Measurements from ENCODE around the gene GPR55. TPM values are rescaled to one million over a fixed set of nuclear protein-coding genes. Genes with fewer than 3 reads are reported as not detected.

Gene GPR55
- total RNA-seq, 1 experiment from 2014 or later, result not detected

DNA sequence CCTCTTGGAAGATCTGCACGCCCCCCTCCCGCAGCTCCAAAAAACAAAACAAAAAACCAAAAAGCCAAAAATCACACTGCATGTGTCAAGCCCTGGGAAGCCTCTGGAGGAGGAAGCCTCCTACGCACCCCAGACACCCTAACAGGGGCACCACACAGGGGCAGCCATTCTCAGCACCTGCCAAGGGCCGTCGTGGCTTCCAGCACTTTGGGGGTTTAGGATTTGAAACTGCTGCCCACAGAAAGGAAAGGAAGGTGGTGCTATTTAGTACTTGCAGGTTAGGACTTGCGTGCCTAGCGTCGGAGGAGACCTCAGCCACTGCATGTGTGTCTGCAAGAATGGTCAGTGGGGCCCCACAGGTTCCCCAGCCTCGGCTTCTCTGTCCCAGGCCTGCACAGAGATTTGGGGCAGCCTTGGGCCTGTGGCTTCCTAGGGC is 419 bp upstream of the GPR55 start:
- Mint-ChIP-seq H3K36me3 (ENCODE audit: insufficient read depth, unreplicated experiment) (no peaks in the 10 kb centered on the region), H3K4me1 (ENCODE audit: low read depth, unreplicated experiment) (no peaks in the 10 kb centered on the region), H3K27me3 (ENCODE audit: unreplicated experiment) (peaks cover 79% of the 10 kb centered on the region), H3K4me3 (ENCODE audit: low read depth, unreplicated experiment) (no peak overlapping the region), H3K9me3 (ENCODE audit: low read depth, unreplicated experiment) (no peaks in the 10 kb centered on the region), H3K27ac (ENCODE audit: unreplicated experiment) (no peak overlapping the region)
- CTCF ChIA-PET, result interaction anchor here (1.4 kb wide), 1 partner anchor 101 kb away, joined by 5 read pairs; no protein-coding TSS in a partner anchor
- TF ChIP-seq, protein P1, sequence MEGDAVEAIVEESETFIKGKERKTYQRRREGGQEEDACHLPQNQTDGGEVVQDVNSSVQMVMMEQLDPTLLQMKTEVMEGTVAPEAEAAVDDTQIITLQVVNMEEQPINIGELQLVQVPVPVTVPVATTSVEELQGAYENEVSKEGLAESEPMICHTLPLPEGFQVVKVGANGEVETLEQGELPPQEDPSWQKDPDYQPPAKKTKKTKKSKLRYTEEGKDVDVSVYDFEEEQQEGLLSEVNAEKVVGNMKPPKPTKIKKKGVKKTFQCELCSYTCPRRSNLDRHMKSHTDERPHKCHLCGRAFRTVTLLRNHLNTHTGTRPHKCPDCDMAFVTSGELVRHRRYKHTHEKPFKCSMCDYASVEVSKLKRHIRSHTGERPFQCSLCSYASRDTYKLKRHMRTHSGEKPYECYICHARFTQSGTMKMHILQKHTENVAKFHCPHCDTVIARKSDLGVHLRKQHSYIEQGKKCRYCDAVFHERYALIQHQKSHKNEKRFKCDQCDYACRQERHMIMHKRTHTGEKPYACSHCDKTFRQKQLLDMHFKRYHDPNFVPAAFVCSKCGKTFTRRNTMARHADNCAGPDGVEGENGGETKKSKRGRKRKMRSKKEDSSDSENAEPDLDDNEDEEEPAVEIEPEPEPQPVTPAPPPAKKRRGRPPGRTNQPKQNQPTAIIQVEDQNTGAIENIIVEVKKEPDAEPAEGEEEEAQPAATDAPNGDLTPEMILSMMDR (IDR thresholded peaks at IDR 0.05; ENCODE audit: unreplicated experiment), result no peak
- no TSS peak for BruUV-seq (replicated peaks)
- DNase-seq, result no peak
- intact Hi-C loops (cut with micrococcal nuclease; ENCODE audit: unreplicated experiment), result no loop called here

DNA sequence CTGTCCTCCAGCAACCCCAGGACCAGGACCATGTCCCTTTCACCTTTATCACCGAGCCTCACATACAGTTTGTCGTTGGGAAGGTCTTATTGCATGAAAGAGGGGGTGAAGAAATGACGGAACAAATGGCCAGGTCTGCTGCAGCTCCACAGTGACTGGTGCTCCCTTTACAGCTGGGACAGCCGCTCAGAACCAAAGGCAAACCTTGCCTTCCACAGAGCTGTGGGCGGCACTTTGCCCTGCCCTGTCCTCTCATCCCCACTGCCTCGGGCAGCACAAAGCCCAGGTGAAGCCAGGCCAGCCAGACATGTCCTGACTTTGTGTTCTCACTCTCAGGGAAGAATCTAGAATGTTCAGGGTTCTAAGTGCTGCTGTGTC is 961 bp downstream of the GPR55 start:
- TF ChIP-seq, protein P1 (IDR thresholded peaks at IDR 0.05; ENCODE audit: unreplicated experiment), result no peak
- BruUV-seq (replicated peaks), result no TSS peak
- intact Hi-C loops (cut with micrococcal nuclease; ENCODE audit: unreplicated experiment), result no loop called here
- CTCF ChIA-PET, result interaction anchor here (1.4 kb wide), 1 partner anchor 100 kb away, joined by 5 read pairs; no protein-coding TSS in a partner anchor
- Mint-ChIP-seq H3K36me3 (ENCODE audit: insufficient read depth, unreplicated experiment) (no peaks in the 10 kb centered on the region), H3K9me3 (ENCODE audit: low read depth, unreplicated experiment) (no peaks in the 10 kb centered on the region), H3K27ac (ENCODE audit: unreplicated experiment) (no peak overlapping the region), H3K4me3 (ENCODE audit: low read depth, unreplicated experiment) (no peak overlapping the region), H3K27me3 (ENCODE audit: unreplicated experiment) (peaks cover 81% of the 10 kb centered on the region), H3K4me1 (ENCODE audit: low read depth, unreplicated experiment) (no peaks in the 10 kb centered on the region)
- DNase-seq, result no peak

DNA sequence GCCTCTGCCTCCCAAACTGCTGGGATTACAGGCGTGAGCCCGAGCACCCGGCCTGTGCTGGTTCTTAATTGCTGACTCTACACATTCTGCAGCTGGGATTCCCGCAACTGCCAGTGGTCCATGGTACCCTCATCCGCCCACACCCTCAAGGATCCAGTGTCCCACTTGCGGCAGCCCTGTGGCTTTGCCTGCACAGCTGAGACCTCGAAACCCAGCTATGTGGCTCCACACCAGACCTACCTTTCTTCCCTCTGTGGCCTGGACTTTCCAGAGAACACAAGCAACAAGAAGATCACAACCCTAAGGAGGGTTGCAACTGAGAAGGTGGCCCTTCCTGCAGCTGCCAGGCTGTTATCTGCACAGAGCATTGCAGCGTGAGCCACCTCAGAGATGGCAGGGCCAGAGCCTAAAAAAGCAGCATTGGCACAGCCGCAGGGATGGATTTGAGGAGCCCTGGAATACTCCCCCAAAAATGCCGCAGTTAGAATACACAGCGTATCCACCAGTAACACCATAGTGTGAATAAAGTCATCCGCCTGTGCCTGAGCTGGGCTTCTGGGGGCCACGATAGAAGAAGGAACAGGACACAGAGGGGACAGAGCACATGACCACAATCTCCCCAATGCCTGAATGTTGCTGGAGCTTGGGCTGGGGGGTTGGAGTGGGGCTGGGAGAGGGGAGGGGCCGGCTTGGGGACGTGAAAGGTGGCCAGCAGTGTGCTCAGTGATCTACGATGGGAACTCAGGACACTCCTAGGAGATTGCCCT is 1.9 kb downstream of the GPR55 start:
- TF ChIP-seq, protein P1 (IDR thresholded peaks at IDR 0.05; ENCODE audit: unreplicated experiment), result no peak
- H3K36me3 Mint-ChIP-seq (ENCODE audit: insufficient read depth, unreplicated experiment), result no peaks in the 10 kb centered on the region
- CTCF ChIA-PET, result interaction anchor here (0.6 kb wide), 1 partner anchor 71 kb away, joined by 3 read pairs; no protein-coding TSS in a partner anchor
- intact Hi-C loops (cut with micrococcal nuclease; ENCODE audit: unreplicated experiment), result no loop called here
- H3K9me3 Mint-ChIP-seq (ENCODE audit: low read depth, unreplicated experiment), result no peaks in the 10 kb centered on the region
- DNase-seq, result no peak
- H3K4me3 Mint-ChIP-seq (ENCODE audit: low read depth, unreplicated experiment), result no peak overlapping the region
- peaks cover 81% of the 10 kb centered on the region for H3K27me3 Mint-ChIP-seq (ENCODE audit: unreplicated experiment)
- no TSS peak for BruUV-seq (replicated peaks)
- H3K27ac Mint-ChIP-seq (ENCODE audit: unreplicated experiment), result no peak overlapping the region
- H3K4me1 Mint-ChIP-seq (ENCODE audit: low read depth, unreplicated experiment), result no peaks in the 10 kb centered on the region

DNA sequence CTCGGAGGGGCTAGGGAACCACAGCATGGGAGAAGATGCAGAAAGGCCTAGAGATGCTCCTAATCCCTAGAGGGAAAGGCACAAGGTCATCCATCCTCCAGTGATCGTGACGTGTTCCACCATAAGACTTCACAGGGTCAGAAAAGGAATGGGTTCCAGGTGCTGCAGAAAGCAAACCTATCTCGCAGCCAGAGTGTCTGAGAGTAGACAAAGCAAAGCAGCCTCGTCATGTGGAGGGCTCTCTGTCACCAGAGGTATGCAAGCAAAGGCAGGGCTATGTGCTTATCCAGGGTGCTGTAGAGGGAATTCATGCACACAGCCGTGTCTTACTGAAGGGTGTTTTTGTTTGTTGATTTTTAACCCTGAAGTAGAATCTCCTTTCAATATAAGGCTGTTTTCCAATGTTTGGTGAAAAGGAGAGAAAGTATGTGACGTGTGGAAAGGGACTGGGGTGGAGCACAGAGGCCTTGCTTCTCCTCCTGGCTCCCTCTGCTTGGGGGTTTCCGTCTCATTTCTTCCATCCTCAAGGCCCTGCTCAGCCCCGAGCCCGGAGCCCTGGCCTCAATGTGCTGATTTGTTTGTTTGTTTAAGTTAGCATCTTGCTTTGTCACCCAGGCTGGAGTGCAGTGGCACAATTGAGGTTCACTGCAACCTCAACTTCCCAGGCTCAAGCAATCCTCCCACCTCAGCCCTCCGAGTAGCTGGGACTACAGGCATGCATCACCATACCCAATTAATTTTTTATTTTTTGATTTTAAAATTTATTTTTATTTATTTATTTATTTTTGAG is 3.0 kb downstream of the GPR55 start:
- CTCF ChIA-PET, result no interaction called here
- H3K27ac Mint-ChIP-seq (ENCODE audit: unreplicated experiment), result no peak overlapping the region
- no peak overlapping the region for H3K4me3 Mint-ChIP-seq (ENCODE audit: low read depth, unreplicated experiment)
- TF ChIP-seq, protein P1 (IDR thresholded peaks at IDR 0.05; ENCODE audit: unreplicated experiment), result no peak
- no peaks in the 10 kb centered on the region for H3K36me3 Mint-ChIP-seq (ENCODE audit: insufficient read depth, unreplicated experiment)
- intact Hi-C loops (cut with micrococcal nuclease; ENCODE audit: unreplicated experiment), result no loop called here
- no TSS peak for BruUV-seq (replicated peaks)
- no peaks in the 10 kb centered on the region for H3K4me1 Mint-ChIP-seq (ENCODE audit: low read depth, unreplicated experiment)
- H3K9me3 Mint-ChIP-seq (ENCODE audit: low read depth, unreplicated experiment), result no peaks in the 10 kb centered on the region
- H3K27me3 Mint-ChIP-seq (ENCODE audit: unreplicated experiment), result peaks cover 84% of the 10 kb centered on the region
- DNase-seq, result no peak
